Iris pigment epithelial cell (primary cell): ENCODE data around the gene MRPL53.

Experiments
- DNase-seq: peaks from one replicate; pipeline ENCODE4 v3.0.0-alpha.2; 2011; ENCODE audit warnings: low read depth

Gene MRPL53

DNA sequence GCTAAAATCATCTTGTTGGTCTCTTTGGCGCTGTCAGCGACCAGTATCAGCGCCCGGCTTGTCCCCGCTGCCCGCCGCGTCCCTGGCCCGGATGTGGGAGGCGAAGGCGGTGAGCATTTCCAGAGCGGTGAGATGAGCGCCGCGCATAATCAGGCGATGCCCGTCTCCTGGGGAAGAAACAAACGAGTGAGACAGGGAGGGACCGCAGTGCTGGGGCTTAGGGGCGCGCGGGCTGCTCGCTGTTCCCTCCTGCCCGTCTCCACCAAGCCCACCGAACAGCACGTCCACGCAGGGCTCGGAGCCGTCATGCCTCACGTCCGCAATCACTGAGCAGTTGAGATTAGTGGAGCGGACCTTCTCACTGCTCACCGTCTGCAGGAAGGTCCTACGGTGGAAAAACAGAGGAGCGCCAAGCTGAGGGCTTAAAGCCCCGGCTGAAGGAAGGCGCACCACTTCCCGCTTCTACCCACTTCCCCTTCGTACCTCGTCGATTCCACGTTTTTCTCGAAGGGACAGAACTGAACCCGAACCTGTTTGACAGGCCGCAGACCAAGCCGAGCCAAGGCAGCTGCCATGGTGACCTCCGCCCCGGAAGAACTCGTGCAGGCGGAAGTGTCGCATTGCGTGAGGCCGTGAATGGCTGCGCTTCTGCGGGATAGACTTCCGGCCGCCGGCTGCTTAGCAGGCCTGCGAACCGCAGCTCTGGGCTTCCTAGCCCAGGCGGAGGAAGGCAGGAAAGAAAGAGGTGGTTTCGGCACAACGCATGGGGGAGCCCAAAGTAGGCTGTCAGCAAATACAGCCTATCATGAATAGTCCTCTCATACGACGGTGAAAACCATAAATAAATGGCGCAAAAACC, at the start of gene MRPL53:
Gene MRPL53, minus strand, starts transcription at position 595 of the 859 bp plus-strand sequence. Its CDS starts 20 bp downstream, at position 575.
- DNase-seq, result peak; percentile 95

DNA sequence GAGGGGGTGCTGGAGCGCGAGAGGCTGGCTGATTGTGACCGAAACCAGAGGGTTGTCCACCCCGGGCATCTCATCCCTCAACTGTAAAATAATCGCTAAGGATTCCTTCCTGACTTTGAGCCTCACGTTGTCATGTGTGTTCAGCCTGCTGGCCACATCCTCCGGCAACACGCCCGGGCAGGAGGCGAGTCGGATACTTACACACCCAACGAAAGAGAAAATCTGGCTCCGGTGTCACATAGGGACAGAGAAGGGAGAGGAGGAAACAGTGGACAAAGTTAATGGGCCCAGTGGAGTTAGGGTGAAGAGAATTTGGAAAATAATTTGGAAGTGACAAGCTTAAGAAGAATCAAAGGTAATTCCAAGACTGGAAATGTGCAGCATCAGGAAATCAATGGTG, 44.2 kb upstream of the MRPL53 start:
- DNase-seq, result no peak

GRCh38 chr2:74515981-74516633, 43.6 kb upstream of the MRPL53 start:
- peak; percentile 46 for DNase-seq

- no peak for DNase-seq
Measured at GRCh38 chr2:74515271-74515980, 42.9 kb upstream of the MRPL53 start.

DNA sequence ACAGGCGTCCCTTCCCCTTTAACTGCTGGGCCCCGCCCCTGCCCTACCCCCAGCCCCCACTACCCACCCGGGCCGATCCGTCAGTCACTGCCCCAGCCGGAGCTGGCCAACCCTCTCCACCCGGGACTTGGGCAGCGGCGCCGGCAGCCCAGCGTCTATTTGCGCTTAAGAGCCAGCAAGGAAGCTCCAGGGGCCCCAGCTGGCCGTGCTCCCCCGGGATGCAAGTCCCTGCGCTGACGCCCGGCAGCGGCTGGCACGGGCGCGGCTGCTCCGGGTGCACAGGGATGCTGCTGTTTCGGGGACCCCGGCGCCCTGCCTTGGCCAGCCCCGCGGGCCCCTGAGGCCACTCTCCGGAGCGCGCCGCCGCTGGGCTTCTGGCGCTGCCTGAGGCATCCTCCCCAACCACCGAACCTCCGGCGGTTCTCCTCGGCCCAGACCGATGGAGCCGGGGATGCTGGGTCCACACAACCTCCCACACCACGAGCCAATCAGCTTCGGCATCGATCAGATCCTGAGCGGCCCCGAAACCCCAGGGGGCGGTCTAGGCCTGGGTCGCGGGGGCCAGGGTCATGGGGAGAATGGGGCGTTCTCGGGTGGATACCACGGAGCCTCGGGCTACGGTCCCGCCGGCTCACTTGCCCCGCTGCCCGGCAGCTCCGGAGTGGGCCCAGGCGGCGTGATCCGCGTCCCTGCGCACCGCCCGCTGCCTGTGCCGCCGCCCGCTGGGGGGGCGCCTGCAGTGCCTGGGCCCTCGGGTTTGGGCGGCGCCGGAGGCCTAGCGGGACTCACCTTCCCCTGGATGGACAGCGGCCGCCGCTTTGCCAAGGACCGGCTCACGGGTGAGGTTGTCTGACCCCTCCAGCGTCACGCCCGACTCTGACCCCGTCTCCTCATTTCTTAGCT, 42.1 kb upstream of the MRPL53 start, which contains the start of gene TLX2:
Gene TLX2, plus strand, starts transcription at position 83 of the 903 bp plus-strand sequence. Its CDS starts 357 bp downstream, at position 440.
- no peak for DNase-seq

DNA sequence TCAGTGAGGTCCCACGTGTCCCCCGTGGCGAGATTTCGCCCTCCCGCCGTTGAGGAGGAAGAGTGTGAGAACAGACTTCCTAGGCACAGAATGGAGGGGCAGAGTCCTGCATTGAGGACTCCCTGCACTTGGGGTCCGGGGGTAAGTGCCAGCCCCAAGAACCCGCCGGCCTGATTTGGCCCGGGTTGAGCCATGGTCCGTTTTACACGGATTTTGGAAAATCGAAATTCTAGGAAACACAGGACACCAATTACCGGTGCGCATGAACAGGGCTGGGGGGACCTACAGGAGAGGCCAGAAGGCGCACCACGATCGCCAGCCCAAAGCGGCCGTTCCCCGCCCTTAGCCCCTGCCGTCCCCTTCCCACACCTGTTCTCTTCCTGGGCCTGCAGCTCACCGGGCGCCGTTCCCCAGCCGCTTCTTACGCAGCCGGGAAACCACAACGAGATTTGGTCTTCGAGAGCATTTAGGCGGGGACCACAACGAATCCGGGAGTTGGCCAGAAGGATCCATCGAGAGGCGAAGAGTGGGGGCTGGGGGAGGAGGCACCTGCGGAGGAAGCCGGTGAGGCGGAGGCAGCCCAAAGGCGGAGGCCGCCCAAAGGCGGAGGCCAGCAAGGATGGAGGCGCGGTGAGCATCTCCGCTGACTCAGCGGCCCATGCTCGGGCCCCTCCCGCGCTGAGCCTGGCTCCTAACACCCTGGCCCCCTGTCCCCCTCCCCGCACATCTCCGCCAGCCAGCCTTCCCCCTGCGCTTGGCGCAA, 41.3 kb upstream of the MRPL53 start:
- no peak for DNase-seq

DNA sequence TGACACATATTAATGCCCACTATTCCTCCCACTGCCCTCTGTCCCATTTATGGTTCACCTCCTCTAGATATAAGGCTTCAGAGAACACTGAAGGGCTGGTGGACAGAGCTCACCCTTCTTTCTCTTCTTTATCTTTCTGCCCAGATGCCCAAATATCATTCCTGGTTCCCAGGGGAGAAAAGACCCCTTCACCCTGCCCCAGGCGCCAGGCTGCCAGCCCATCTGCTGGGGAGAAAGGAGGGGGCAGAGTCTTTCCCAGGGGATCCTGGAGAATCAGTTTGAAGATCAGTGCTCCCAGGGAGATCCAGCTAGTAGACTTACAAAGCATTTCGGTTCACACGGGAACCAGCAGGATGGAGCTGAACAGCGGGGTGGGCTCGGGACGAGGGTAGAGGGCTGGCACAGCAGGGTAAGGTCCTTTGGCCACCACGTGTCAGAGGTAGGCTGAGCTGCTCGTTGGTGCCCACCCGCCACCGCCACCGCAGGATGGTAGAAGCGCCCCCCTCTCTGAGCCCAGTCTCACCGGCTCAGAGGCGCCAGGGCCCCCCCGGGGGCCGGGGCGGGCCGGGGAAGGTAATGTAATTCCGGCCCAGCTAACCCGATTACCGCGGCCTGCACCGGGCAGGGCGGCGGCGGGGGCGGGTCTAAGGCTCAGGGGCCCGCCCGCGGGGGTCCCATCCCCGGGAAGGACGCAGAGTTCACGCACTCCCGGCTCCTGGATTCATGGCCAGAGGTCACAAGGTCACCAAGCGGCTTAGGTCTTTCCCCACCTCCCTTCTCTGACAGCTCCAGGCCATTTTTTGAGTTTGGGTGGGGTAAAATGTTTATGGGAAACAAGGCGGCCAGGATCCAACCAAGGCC, 40.5 kb upstream of the MRPL53 start:
- DNase-seq, result no peak

DNA sequence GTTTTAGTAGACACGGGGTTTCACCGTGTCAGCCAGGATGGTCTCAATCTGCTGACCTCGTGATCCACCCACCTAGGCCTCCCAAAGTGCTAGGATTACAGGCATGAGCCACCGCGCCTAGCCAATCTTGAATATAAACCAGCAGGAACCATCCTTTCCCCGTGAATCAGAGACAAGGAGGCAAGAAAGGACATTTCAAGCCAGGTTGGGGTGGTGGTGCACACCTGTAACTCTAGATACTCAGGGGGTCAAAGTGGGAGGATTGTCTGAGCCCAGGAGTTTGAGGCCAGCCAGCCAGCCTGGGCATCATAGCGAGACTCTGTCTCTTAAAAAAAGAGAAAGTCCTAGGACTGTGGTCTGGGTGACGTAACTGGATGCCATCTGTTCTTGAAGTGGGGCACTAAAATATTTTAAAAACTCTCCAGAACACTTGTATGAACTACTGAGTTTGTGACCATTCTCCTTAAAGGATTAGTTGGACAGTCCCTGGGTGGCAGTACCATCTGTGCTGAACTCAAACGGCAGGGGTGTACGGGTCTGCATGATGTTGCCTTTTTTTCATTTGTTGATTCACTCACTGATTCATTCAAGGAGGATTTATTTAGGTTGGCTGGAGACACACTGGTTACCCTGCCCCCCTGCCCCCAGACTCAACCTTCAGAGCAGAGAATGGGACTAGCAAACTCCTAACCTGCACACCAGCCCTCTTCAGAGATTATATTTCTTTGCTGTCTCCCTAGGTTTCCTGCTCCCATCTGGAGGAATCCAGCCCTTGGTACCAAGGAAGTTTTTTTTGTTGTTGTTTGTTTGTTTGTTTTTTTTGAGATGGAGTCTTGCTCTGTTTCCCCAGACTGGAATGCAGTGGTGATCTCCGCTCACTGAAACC, 38.9 kb upstream of the MRPL53 start:
- no peak for DNase-seq

- DNase-seq, result no peak
Measured at GRCh38 chr2:74510272-74510671, 37.8 kb upstream of the MRPL53 start.

DNA sequence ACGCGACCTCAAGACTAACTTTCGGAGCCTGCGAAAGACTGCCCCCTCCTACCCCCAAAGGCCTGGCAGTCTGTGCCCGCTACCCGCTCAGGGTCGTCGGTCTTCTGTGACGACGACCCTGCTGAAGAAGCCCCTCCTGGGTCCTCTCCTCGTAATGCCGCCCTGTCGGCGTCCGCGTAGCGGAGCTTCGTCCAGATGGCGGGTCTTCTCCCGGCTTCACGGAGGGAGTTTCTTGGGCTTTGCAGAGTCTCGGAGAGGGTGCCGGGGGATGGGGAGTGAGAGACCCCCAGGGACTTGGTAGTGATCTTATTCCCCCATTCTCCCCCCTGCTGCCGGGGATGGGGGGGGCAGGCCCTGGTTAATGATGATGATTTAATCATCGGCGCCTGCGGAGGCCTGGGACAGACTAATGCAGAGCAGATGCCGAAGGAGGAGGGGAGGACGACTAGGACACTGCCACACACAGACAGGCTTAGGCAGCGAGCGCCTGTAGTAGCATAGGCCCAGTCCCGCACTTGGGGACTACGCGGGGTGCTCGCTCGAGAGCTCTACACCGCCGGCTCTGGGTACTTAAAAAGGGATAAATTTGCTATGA, 35.5 kb upstream of the MRPL53 start:
- peak; percentile 44 for DNase-seq

- DNase-seq, result peak; percentile 97
Measured at GRCh38 chr2:74507145-74507925, 34.9 kb upstream of the MRPL53 start, which contains the start of gene PCGF1. TSS of gene PCGF1 (minus strand) at chr2:74507695. CDS start at chr2:74507668, 27 bp downstream.

GRCh38 chr2:74505448-74506246, 33.2 kb upstream of the MRPL53 start:
- DNase-seq, result no peak

GRCh38 chr2:74504591-74504990, 32.1 kb upstream of the MRPL53 start:
- no peak for DNase-seq

- no peak for DNase-seq
Measured at GRCh38 chr2:74503506-74504475, 31.3 kb upstream of the MRPL53 start.
